Liver (tissue), 3 donors: ENCODE measurements around the gene RETN.

Source experiments
- MAX ChIP-seq: IDR thresholded peaks from 2 replicates; pipeline ENCODE4 v1.6.1; 2016; ENCODE audit warnings: antibody characterized with exemption
- RXRA ChIP-seq, 2 donors: IDR thresholded peaks; 2 replicates each; pipeline ENCODE4 v1.6.1; 2017 to 2018; ENCODE audit warnings: antibody characterized with exemption in 2 of 2, mild to moderate bottlenecking in 1 of 2
- SP1 ChIP-seq: IDR thresholded peaks from 2 replicates; pipeline ENCODE4 v1.6.1; 2018; ENCODE audit warnings: antibody characterized with exemption, mild to moderate bottlenecking
- TAF1 ChIP-seq: conservative IDR thresholded peaks from 2 replicates; pipeline ENCODE4 v1.6.1; 2016; ENCODE audit warnings: antibody characterized with exemption, mild to moderate bottlenecking
- TF ChIP-seq, protein P1 (sequence below): fragments of 150-350 bp; IDR thresholded peaks from 2 replicates; pipeline ENCODE4 v1.5.1; 2017; ENCODE audit warnings: improper control_type of control experiment, low read depth, low read length; ENCODE audit not compliant: missing input control
- TF ChIP-seq, protein P2 (sequence below): IDR thresholded peaks from 2 replicates; pipeline ENCODE4 v1.6.1; 2016; ENCODE audit warnings: antibody characterized with exemption, mild to moderate bottlenecking
- donor health status: healthy.
- donor health status: healthy.

DNA sequence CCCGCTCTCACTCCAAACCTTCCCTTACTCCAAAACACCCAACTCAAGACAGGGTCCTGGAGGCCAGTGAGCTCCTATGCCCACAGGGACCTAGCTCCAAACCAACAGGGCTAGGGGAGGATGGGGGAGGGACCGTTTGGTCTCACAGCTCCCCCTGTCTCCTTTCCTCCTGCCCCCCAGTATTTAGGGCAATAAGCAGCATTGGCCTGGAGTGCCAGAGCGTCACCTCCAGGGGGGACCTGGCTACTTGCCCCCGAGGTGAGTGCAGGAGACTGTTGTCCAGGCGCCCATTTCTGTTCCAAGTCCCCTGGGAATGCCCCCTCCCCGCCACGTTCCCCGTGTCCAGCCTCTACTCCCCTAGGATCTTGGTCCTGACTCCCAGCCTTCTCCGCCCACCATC lies 792 bp downstream of the RETN start:
- TF ChIP-seq MAX (no peak), SP1 (no peak), TAF1 (no peak), RXRA (IDR thresholded peaks at IDR 0.05) (no peak)
- TF ChIP-seq, protein P1, sequence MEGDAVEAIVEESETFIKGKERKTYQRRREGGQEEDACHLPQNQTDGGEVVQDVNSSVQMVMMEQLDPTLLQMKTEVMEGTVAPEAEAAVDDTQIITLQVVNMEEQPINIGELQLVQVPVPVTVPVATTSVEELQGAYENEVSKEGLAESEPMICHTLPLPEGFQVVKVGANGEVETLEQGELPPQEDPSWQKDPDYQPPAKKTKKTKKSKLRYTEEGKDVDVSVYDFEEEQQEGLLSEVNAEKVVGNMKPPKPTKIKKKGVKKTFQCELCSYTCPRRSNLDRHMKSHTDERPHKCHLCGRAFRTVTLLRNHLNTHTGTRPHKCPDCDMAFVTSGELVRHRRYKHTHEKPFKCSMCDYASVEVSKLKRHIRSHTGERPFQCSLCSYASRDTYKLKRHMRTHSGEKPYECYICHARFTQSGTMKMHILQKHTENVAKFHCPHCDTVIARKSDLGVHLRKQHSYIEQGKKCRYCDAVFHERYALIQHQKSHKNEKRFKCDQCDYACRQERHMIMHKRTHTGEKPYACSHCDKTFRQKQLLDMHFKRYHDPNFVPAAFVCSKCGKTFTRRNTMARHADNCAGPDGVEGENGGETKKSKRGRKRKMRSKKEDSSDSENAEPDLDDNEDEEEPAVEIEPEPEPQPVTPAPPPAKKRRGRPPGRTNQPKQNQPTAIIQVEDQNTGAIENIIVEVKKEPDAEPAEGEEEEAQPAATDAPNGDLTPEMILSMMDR, result no peak
- TF ChIP-seq, protein P2, sequence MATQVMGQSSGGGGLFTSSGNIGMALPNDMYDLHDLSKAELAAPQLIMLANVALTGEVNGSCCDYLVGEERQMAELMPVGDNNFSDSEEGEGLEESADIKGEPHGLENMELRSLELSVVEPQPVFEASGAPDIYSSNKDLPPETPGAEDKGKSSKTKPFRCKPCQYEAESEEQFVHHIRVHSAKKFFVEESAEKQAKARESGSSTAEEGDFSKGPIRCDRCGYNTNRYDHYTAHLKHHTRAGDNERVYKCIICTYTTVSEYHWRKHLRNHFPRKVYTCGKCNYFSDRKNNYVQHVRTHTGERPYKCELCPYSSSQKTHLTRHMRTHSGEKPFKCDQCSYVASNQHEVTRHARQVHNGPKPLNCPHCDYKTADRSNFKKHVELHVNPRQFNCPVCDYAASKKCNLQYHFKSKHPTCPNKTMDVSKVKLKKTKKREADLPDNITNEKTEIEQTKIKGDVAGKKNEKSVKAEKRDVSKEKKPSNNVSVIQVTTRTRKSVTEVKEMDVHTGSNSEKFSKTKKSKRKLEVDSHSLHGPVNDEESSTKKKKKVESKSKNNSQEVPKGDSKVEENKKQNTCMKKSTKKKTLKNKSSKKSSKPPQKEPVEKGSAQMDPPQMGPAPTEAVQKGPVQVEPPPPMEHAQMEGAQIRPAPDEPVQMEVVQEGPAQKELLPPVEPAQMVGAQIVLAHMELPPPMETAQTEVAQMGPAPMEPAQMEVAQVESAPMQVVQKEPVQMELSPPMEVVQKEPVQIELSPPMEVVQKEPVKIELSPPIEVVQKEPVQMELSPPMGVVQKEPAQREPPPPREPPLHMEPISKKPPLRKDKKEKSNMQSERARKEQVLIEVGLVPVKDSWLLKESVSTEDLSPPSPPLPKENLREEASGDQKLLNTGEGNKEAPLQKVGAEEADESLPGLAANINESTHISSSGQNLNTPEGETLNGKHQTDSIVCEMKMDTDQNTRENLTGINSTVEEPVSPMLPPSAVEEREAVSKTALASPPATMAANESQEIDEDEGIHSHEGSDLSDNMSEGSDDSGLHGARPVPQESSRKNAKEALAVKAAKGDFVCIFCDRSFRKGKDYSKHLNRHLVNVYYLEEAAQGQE, result no peak
